PC-3 (cell line): ENCODE results near the gene NFU1.

Source experiments
- EZH2 ChIP-seq: fragments of 300-600 bp; sonication (generic); IDR thresholded peaks from one replicate; pipeline ENCODE4 v1.6.1; 2017; ENCODE audit warnings: antibody characterized with exemption, mild to moderate bottlenecking, low read length; ENCODE audit not compliant: unreplicated experiment
- EZH2phosphoT487 ChIP-seq: fragments of 300-600 bp; sonication (generic); IDR thresholded peaks from 2 replicates; pipeline ENCODE4 v1.6.1; 2018; ENCODE audit warnings: mild to moderate bottlenecking, antibody characterized with exemption, low read length, borderline replicate concordance
- TF ChIP-seq, protein P1 (sequence below): fragments of 300-600 bp; sonication (generic); conservative IDR thresholded peaks from 2 replicates; pipeline ENCODE4 v1.5.1; 2017; ENCODE audit warnings: antibody characterized with exemption, low read depth, mild to moderate bottlenecking, low read length

DNA sequence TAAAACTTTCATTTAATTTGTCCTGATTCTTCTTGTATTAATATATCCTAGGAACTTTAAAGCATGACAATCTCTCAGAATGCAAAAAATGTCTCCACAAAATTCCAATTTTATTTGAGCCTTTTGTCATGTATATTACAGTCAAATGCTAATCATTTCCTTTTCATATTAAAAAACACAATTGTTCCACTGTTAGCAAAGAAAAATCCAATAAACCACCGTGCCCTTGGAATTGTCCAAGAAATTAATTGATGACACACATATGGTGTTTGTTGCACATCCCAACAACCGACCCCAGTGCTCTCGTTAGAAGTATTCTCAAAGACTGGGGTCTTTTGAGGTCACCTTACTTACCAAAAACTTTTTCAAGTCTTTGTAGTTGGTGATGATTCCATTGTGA lies 78.3 kb downstream of the NFU1 start:
- TF ChIP-seq, protein P1, sequence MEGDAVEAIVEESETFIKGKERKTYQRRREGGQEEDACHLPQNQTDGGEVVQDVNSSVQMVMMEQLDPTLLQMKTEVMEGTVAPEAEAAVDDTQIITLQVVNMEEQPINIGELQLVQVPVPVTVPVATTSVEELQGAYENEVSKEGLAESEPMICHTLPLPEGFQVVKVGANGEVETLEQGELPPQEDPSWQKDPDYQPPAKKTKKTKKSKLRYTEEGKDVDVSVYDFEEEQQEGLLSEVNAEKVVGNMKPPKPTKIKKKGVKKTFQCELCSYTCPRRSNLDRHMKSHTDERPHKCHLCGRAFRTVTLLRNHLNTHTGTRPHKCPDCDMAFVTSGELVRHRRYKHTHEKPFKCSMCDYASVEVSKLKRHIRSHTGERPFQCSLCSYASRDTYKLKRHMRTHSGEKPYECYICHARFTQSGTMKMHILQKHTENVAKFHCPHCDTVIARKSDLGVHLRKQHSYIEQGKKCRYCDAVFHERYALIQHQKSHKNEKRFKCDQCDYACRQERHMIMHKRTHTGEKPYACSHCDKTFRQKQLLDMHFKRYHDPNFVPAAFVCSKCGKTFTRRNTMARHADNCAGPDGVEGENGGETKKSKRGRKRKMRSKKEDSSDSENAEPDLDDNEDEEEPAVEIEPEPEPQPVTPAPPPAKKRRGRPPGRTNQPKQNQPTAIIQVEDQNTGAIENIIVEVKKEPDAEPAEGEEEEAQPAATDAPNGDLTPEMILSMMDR: no peak
- TF ChIP-seq EZH2phosphoT487 (no peak), EZH2 (no peak)
